Omental fat pad (tissue), 4 donors: ENCODE results near the gene IRF1. TPM values are rescaled to one million over a fixed set of nuclear protein-coding genes. Genes with fewer than 3 reads are reported as not detected.

Experiments
- ATAC-seq: fragments of 150-250 bp; one replicate; pipeline ENCODE4 v1.9.1; 2016; ENCODE audit warnings: mild to moderate bottlenecking, moderate library complexity; ENCODE audit not compliant: low FRiP score
- DNase-seq: peaks from one replicate; pipeline ENCODE4 v3.0.0-alpha.2; 2019; ENCODE audit warnings: low spot score
- total RNA-seq, 4 donors: library from RNA; depleted of rRNA; stranded (reverse); fragments of >200 nt; gene quantifications; one replicate each; pipeline ENCODE4 v1.1.0, GENCODE V29; 2016
- TF ChIP-seq, protein P1 (sequence below), 3 donors: fragments of 450-650 bp; IDR thresholded peaks; one replicate each; pipeline ENCODE4 v1.5.1; 2016 to 2017; ENCODE audit warnings: antibody characterized with exemption in 3 of 3, mild to moderate bottlenecking in 3 of 3, moderate library complexity in 2 of 3

IRF1 gene
- total RNA-seq, 4 donors from 2014 or later, result 23.5 to 172 (median 133) TPM

- ATAC-seq (no peak), DNase-seq (no peak)
- TF ChIP-seq, protein P1, sequence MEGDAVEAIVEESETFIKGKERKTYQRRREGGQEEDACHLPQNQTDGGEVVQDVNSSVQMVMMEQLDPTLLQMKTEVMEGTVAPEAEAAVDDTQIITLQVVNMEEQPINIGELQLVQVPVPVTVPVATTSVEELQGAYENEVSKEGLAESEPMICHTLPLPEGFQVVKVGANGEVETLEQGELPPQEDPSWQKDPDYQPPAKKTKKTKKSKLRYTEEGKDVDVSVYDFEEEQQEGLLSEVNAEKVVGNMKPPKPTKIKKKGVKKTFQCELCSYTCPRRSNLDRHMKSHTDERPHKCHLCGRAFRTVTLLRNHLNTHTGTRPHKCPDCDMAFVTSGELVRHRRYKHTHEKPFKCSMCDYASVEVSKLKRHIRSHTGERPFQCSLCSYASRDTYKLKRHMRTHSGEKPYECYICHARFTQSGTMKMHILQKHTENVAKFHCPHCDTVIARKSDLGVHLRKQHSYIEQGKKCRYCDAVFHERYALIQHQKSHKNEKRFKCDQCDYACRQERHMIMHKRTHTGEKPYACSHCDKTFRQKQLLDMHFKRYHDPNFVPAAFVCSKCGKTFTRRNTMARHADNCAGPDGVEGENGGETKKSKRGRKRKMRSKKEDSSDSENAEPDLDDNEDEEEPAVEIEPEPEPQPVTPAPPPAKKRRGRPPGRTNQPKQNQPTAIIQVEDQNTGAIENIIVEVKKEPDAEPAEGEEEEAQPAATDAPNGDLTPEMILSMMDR (IDR thresholded peaks at IDR 0.05), result no peak
Observed at GRCh38 chr5:132500244-132500930, 9.8 kb upstream of the IRF1 start.

- TF ChIP-seq, protein P1 (IDR thresholded peaks at IDR 0.05), result no peak
- no peak for ATAC-seq
- DNase-seq, result no peak
Observed at GRCh38 chr5:132499440-132500243, 9.1 kb upstream of the IRF1 start.

- ATAC-seq (no peak), DNase-seq (no peak)
- TF ChIP-seq, protein P1 (IDR thresholded peaks at IDR 0.05), result no peak
Observed at GRCh38 chr5:132498686-132499271, 8.2 kb upstream of the IRF1 start.

- TF ChIP-seq, protein P1 (IDR thresholded peaks at IDR 0.05), result no peak
- DNase-seq (no peak), ATAC-seq (peak; percentile 42)
Observed at GRCh38 chr5:132498152-132498551, 7.6 kb upstream of the IRF1 start.

DNA sequence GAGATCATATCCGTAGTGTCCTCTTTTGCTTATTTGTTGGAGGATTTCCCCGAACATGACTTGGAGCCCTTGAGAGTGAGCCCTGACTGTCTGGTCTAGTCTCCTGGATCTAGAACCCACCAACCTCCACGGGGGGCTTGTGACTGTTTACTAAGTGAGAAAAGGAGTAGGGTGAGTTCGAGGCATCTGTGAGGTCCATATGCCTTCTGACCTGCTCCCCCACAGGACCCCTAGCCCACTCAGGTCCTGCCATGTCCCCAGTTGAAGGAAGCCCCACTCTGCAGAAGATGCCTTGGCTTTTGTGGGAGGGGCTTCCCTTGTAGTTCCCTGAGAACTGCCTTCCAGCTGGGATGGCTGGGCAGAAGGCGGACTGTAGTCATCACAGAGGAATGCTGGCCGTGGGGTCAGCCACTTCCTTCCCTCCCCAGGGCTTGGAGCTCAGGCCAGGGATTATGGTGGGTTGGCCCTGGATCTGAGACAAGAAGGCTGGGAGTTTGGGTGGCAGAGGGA lies 7.0 kb upstream of the IRF1 start:
- ATAC-seq, result peak; percentile 40
- TF ChIP-seq, protein P1 (IDR thresholded peaks at IDR 0.05), result no peak
- DNase-seq, result no peak

- TF ChIP-seq, protein P1 (IDR thresholded peaks at IDR 0.05), result no peak
- ATAC-seq, result peak; percentile 60
- DNase-seq, result peak; percentile 82
Observed at GRCh38 chr5:132496631-132497487, 6.3 kb upstream of the IRF1 start.
